HepG2 (cell line): Measurements from ENCODE around the gene ANKRD11. TPM values are rescaled to one million over a fixed set of nuclear protein-coding genes. Genes with fewer than 3 reads are reported as not detected.

ENCODE experiments used
- CBFB ChIP-seq: sonication (generic); formaldehyde crosslinking; IDR thresholded peaks from 2 replicates; pipeline ENCODE4 v1.4.0; 2020; ENCODE audit warnings: missing genetic modification reagents
- CHCHD3 ChIP-seq: sonication (generic); formaldehyde crosslinking; IDR thresholded peaks from 2 replicates; pipeline ENCODE4 v1.8.0; 2022; ENCODE audit warnings: mild to moderate bottlenecking, missing genetic modification reagents, moderate library complexity
- KDM6A ChIP-seq: IDR thresholded peaks from 2 replicates; pipeline ENCODE4 v1.6.1; 2016; ENCODE audit warnings: low read depth
- MIER3 ChIP-seq: IDR thresholded peaks from 2 replicates; pipeline ENCODE4 v1.6.1; 2016; ENCODE audit warnings: missing compliant biosample characterization, borderline replicate concordance
- RCOR2 ChIP-seq: IDR thresholded peaks from 2 replicates; pipeline ENCODE4 v1.6.1; 2016; ENCODE audit warnings: missing biosample characterization, missing genetic modification reagents
- REPIN1 ChIP-seq: sonication (generic); formaldehyde crosslinking; IDR thresholded peaks from 2 replicates; pipeline ENCODE4 v1.8.0; 2022; ENCODE audit warnings: missing genetic modification reagents, low read depth, mild to moderate bottlenecking, borderline replicate concordance
- SP140L ChIP-seq: sonication (generic); formaldehyde crosslinking; IDR thresholded peaks from 2 replicates; pipeline ENCODE4 v1.4.0; 2020; ENCODE audit warnings: missing genetic modification reagents, borderline replicate concordance
- ZBTB20 ChIP-seq: sonication (generic); formaldehyde crosslinking; IDR thresholded peaks from 2 replicates; pipeline ENCODE4 v1.8.1; 2023; ENCODE audit warnings: missing genetic modification reagents, low read depth, mild to moderate bottlenecking, borderline replicate concordance
- ZC3H13 ChIP-seq: sonication (generic); formaldehyde crosslinking; IDR thresholded peaks from 2 replicates; pipeline ENCODE4 v1.8.1; 2023; ENCODE audit warnings: mild to moderate bottlenecking, missing genetic modification reagents, moderate library complexity
- ZMAT3 ChIP-seq: sonication (generic); formaldehyde crosslinking; conservative IDR thresholded peaks from 2 replicates; pipeline ENCODE4 v1.7.0; 2021; ENCODE audit warnings: missing genetic modification reagents
- ZNF260 ChIP-seq: sonication (generic); formaldehyde crosslinking; IDR thresholded peaks from 2 replicates; pipeline ENCODE4 v1.4.0; 2020; ENCODE audit warnings: missing genetic modification reagents, low read depth, mild to moderate bottlenecking, borderline replicate concordance
- ZNF292 ChIP-seq: sonication (generic); formaldehyde crosslinking; IDR thresholded peaks from 2 replicates; pipeline ENCODE4 v1.8.1; 2022; ENCODE audit warnings: mild to moderate bottlenecking, low read depth, missing genetic modification reagents, borderline replicate concordance
- ZNF557 ChIP-seq: sonication (generic); formaldehyde crosslinking; IDR thresholded peaks from 2 replicates; pipeline ENCODE4 v1.4.0; 2020; ENCODE audit warnings: missing genetic modification reagents
- ZNF567 ChIP-seq: sonication (generic); formaldehyde crosslinking; IDR thresholded peaks from 2 replicates; pipeline ENCODE4 v1.8.1; 2023; ENCODE audit warnings: mild to moderate bottlenecking, missing genetic modification reagents, borderline replicate concordance
- ZNF782 ChIP-seq: sonication (generic); formaldehyde crosslinking; IDR thresholded peaks from 2 replicates; pipeline ENCODE4 v1.4.0; 2020; ENCODE audit warnings: missing genetic modification reagents, mild to moderate bottlenecking, borderline replicate concordance
- polyA plus RNA-seq, 8 experiments: library from polyadenylated mRNA; depleted of rRNA in 3 of 8; stranded (reverse) in 7 of 8; unstranded in 1 of 8; fragments of >200 nt; fragmentation: Illumina TruSeq in 4 of 8; extraction: Trizol in 4 of 8; gene quantifications; 2 replicates each; pipeline versions ENCODE4 v1.2.1 to v1.2.3, GENCODE V29; 2011 to 2016; ENCODE audit warnings: low read depth in 4 of 8, missing spikeins in 1 of 8, mixed read lengths in 1 of 8; ENCODE audit not compliant: insufficient read depth in 1 of 8
- total RNA-seq, 5 experiments: library from RNA; depleted of rRNA; stranded (reverse); fragments of >200 nt; fragmentation: Illumina TruSeq; extraction: Trizol; gene quantifications; 2 replicates each; pipeline ENCODE4 v1.2.3, GENCODE V29; 2016; ENCODE audit warnings: low read depth in 1 of 5
- TF ChIP-seq, protein P1 (sequence below): sonication (generic); formaldehyde crosslinking; IDR thresholded peaks from 2 replicates; pipeline ENCODE4 v1.9.0; 2021; ENCODE audit warnings: mild to moderate bottlenecking, missing genetic modification reagents
- TF ChIP-seq, protein P2 (sequence below): IDR thresholded peaks from 2 replicates; pipeline ENCODE4 v1.6.1; 2016; ENCODE audit warnings: missing compliant biosample characterization, missing genetic modification reagents, borderline replicate concordance
- TF ChIP-seq, protein P3 (sequence below): sonication (generic); formaldehyde crosslinking; IDR thresholded peaks from 2 replicates; pipeline ENCODE4 v1.8.0; 2022; ENCODE audit warnings: mild to moderate bottlenecking, missing genetic modification reagents
- TF ChIP-seq, protein P4 (sequence below): sonication (generic); formaldehyde crosslinking; IDR thresholded peaks from 2 replicates; pipeline ENCODE4 v1.4.0; 2020; ENCODE audit warnings: mild to moderate bottlenecking, missing genetic modification reagents

ANKRD11 gene
- total and polyA plus RNA-seq, 2 of the 13 experiments (the other 11 are each of a cell fraction or from before 2014, with no cell fraction given): 21.4 to 38.4 TPM

DNA sequence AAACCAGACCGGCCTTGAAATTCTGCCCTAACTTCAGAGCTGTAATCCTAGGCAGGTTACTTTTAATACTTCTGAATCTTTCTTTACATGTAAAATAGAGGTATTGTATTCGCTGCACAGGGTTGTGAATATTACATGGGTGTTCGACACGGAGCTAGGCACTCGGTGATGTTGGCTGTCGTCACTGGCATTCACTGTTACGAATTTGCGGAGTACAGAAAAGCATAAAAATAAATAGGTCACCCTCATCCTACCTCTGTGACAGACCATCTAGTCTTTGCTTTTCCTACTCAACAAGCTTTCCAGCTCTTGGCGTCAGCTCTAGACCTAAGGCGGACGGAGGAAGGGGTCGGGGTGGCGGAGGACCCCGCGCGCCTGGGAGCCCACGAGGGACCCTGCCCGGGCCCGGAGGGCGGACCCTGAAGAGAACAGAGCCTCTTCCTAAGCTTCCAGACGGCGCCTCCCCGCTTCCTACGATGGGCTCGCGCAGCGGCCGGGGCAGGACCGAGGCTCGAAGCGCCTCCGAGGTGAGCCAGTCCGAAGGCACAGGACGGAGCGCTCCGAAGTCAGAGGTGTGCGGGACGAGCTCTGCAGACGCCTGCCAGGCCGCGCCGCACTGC lies 17.0 kb upstream of the ANKRD11 start (continued):
- TF ChIP-seq, protein P1, sequence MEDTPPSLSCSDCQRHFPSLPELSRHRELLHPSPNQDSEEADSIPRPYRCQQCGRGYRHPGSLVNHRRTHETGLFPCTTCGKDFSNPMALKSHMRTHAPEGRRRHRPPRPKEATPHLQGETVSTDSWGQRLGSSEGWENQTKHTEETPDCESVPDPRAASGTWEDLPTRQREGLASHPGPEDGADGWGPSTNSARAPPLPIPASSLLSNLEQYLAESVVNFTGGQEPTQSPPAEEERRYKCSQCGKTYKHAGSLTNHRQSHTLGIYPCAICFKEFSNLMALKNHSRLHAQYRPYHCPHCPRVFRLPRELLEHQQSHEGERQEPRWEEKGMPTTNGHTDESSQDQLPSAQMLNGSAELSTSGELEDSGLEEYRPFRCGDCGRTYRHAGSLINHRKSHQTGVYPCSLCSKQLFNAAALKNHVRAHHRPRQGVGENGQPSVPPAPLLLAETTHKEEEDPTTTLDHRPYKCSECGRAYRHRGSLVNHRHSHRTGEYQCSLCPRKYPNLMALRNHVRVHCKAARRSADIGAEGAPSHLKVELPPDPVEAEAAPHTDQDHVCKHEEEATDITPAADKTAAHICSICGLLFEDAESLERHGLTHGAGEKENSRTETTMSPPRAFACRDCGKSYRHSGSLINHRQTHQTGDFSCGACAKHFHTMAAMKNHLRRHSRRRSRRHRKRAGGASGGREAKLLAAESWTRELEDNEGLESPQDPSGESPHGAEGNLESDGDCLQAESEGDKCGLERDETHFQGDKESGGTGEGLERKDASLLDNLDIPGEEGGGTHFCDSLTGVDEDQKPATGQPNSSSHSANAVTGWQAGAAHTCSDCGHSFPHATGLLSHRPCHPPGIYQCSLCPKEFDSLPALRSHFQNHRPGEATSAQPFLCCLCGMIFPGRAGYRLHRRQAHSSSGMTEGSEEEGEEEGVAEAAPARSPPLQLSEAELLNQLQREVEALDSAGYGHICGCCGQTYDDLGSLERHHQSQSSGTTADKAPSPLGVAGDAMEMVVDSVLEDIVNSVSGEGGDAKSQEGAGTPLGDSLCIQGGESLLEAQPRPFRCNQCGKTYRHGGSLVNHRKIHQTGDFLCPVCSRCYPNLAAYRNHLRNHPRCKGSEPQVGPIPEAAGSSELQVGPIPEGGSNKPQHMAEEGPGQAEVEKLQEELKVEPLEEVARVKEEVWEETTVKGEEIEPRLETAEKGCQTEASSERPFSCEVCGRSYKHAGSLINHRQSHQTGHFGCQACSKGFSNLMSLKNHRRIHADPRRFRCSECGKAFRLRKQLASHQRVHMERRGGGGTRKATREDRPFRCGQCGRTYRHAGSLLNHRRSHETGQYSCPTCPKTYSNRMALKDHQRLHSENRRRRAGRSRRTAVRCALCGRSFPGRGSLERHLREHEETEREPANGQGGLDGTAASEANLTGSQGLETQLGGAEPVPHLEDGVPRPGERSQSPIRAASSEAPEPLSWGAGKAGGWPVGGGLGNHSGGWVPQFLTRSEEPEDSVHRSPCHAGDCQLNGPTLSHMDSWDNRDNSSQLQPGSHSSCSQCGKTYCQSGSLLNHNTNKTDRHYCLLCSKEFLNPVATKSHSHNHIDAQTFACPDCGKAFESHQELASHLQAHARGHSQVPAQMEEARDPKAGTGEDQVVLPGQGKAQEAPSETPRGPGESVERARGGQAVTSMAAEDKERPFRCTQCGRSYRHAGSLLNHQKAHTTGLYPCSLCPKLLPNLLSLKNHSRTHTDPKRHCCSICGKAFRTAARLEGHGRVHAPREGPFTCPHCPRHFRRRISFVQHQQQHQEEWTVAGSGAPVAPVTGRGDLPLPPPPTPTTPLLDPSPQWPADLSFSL (CRISPR knock-in tag): 0 out of 2 replicates have a peak, but pooled peaks have one; percentile 58
- TF ChIP-seq MIER3 (CRISPR knock-in tag): no peak
- no peak for TF ChIP-seq ZNF557
- peak; percentile 1; the same call in 1 of the 2 replicates for TF ChIP-seq SP140L (CRISPR knock-in tag)
- peak; percentile 70 for TF ChIP-seq ZMAT3 (CRISPR knock-in tag)
- peak; percentile 54; the same call in 1 of the 2 replicates for TF ChIP-seq ZBTB20 (CRISPR knock-in tag)
- TF ChIP-seq, protein P2, sequence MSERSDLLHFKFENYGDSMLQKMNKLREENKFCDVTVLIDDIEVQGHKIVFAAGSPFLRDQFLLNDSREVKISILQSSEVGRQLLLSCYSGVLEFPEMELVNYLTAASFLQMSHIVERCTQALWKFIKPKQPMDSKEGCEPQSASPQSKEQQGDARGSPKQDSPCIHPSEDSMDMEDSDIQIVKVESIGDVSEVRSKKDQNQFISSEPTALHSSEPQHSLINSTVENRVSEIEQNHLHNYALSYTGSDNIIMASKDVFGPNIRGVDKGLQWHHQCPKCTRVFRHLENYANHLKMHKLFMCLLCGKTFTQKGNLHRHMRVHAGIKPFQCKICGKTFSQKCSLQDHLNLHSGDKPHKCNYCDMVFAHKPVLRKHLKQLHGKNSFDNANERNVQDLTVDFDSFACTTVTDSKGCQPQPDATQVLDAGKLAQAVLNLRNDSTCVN (CRISPR knock-in tag): no peak
- peak; percentile 57; the same call in 1 of the 2 replicates for TF ChIP-seq REPIN1 (CRISPR knock-in tag)
- TF ChIP-seq, protein P3, sequence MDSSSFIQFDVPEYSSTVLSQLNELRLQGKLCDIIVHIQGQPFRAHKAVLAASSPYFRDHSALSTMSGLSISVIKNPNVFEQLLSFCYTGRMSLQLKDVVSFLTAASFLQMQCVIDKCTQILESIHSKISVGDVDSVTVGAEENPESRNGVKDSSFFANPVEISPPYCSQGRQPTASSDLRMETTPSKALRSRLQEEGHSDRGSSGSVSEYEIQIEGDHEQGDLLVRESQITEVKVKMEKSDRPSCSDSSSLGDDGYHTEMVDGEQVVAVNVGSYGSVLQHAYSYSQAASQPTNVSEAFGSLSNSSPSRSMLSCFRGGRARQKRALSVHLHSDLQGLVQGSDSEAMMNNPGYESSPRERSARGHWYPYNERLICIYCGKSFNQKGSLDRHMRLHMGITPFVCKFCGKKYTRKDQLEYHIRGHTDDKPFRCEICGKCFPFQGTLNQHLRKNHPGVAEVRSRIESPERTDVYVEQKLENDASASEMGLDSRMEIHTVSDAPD (CRISPR knock-in tag): peak; percentile 80; the same call in 1 of the 2 replicates
- TF ChIP-seq, protein P4, sequence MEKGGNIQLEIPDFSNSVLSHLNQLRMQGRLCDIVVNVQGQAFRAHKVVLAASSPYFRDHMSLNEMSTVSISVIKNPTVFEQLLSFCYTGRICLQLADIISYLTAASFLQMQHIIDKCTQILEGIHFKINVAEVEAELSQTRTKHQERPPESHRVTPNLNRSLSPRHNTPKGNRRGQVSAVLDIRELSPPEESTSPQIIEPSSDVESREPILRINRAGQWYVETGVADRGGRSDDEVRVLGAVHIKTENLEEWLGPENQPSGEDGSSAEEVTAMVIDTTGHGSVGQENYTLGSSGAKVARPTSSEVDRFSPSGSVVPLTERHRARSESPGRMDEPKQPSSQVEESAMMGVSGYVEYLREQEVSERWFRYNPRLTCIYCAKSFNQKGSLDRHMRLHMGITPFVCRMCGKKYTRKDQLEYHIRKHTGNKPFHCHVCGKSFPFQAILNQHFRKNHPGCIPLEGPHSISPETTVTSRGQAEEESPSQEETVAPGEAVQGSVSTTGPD (CRISPR knock-in tag): 0 out of 2 replicates have a peak, but pooled peaks have one; percentile 70
- TF ChIP-seq ZNF260 (CRISPR knock-in tag): no peak
- TF ChIP-seq CHCHD3 (CRISPR knock-in tag): no peak
- TF ChIP-seq ZNF292 (CRISPR knock-in tag): 0 out of 2 replicates have a peak, but pooled peaks have one; percentile 53
- TF ChIP-seq KDM6A (CRISPR knock-in tag): no peak
- TF ChIP-seq ZNF782 (CRISPR knock-in tag): peak; percentile 64; the same call in 1 of the 2 replicates
- no peak; the same call in 1 of the 2 replicates for TF ChIP-seq ZNF567 (CRISPR knock-in tag)
- TF ChIP-seq RCOR2 (CRISPR knock-in tag): 0 out of 2 replicates have a peak, but pooled peaks have one; percentile 5
- no peak for TF ChIP-seq ZC3H13 (CRISPR knock-in tag)
- TF ChIP-seq CBFB: no peak
